HEK293 (cell line): Measurements from ENCODE around the gene PPP3CA.

ENCODE experiments used
- CTCF ChIA-PET: fragments of 350-600 bp; formaldehyde crosslinking; extraction: SDS; loops from one replicate; lab custom pipeline; 2021; ENCODE audit warnings: antibody characterized with exemption; lab: Yijun Ruan, JAX
- POLR2A ChIA-PET: fragments of 300-600 bp; formaldehyde crosslinking; extraction: SDS; loops from one replicate; lab custom pipeline; 2020; ENCODE audit warnings: antibody characterized with exemption, inconsistent platforms; lab: Yijun Ruan, JAX
- H3K27ac ChIP-seq: fragments of 200-500 bp; sonication (Bioruptor generic); 2 replicates; pipeline ENCODE4 v1.5.1; 2014; ENCODE audit warnings: low read depth, low read length, control low read depth, inconsistent platforms; ENCODE audit errors: extremely low read depth
- H3K36me3 ChIP-seq, 2 experiments: fragments of 200-500 bp in 1 of 2; sonication (Bioruptor generic) in 1 of 2; 1 replicate in 1 of 2; 2 replicates in 1 of 2; pipeline ENCODE4 v1.5.1; 2014 to 2017; ENCODE audit warnings: inconsistent platforms in 2 of 2, low read length in 2 of 2; ENCODE audit not compliant: control insufficient read depth in 2 of 2, insufficient read depth in 1 of 2
- H3K4me1 ChIP-seq: fragments of 200-500 bp; sonication (Bioruptor generic); 2 replicates; pipeline ENCODE4 v1.5.1; 2014; ENCODE audit warnings: mild to moderate bottlenecking, low read length, inconsistent platforms; ENCODE audit not compliant: control insufficient read depth, insufficient read depth
- H3K4me3 ChIP-seq: 2 replicates; pipeline ENCODE4 v1.5.1; 2011; ENCODE audit warnings: low read depth, mild to moderate bottlenecking, control low read depth, low read length, moderate library complexity
- H3K9me3 ChIP-seq: fragments of 200-500 bp; sonication (Bioruptor generic); 2 replicates; pipeline ENCODE4 v1.5.1; 2014; ENCODE audit warnings: low read depth, low read length, inconsistent platforms; ENCODE audit not compliant: control insufficient read depth, insufficient read depth
- FEZF1 ChIP-seq: fragments of 450-650 bp; formaldehyde crosslinking; IDR thresholded peaks from 2 replicates; pipeline ENCODE4 v1.5.1; 2016; ENCODE audit warnings: missing biosample characterization, missing genetic modification characterization
- GLI2 ChIP-seq: fragments of 450-650 bp; formaldehyde crosslinking; IDR thresholded peaks from 2 replicates; pipeline ENCODE4; 2017; ENCODE audit warnings: missing biosample characterization, missing genetic modification characterization, low read depth, borderline replicate concordance
- HOXC10 ChIP-seq: sonication (generic); formaldehyde crosslinking; IDR thresholded peaks from 2 replicates; pipeline ENCODE4 v1.8.1; 2023; ENCODE audit warnings: mild to moderate bottlenecking, missing genetic modification reagents
- MEIS1 ChIP-seq: sonication (generic); formaldehyde crosslinking; IDR thresholded peaks from 2 replicates; pipeline ENCODE4 v1.8.1; 2022; ENCODE audit warnings: missing genetic modification reagents, mild to moderate bottlenecking, borderline replicate concordance
- MZF1 ChIP-seq: fragments of 450-650 bp; formaldehyde crosslinking; IDR thresholded peaks from 2 replicates; pipeline ENCODE4 v1.5.1; 2017; ENCODE audit warnings: missing biosample characterization, missing genetic modification characterization, borderline replicate concordance
- PATZ1 ChIP-seq: fragments of 450-650 bp; formaldehyde crosslinking; IDR thresholded peaks from 2 replicates; pipeline ENCODE4 v1.5.1; 2016; ENCODE audit warnings: missing biosample characterization, missing genetic modification characterization
- RBAK ChIP-seq: fragments of 450-650 bp; formaldehyde crosslinking; IDR thresholded peaks from 2 replicates; pipeline ENCODE4 v1.5.1; 2016; ENCODE audit warnings: missing biosample characterization, missing genetic modification characterization
- SP7 ChIP-seq: fragments of 450-650 bp; formaldehyde crosslinking; IDR thresholded peaks from 2 replicates; pipeline ENCODE4 v1.5.1; 2016; ENCODE audit warnings: missing biosample characterization, missing genetic modification characterization
- TSHZ1 ChIP-seq: fragments of 450-650 bp; formaldehyde crosslinking; IDR thresholded peaks from 2 replicates; pipeline ENCODE4 v1.5.1; 2016; ENCODE audit warnings: missing biosample characterization, missing genetic modification characterization, borderline replicate concordance
- ZNF10 ChIP-seq: fragments of 450-650 bp; formaldehyde crosslinking; IDR thresholded peaks from 2 replicates; pipeline ENCODE4 v1.5.1; 2017; ENCODE audit warnings: missing biosample characterization, missing genetic modification characterization
- ZNF138 ChIP-seq: fragments of 450-650 bp; formaldehyde crosslinking; IDR thresholded peaks from 2 replicates; pipeline ENCODE4 v1.5.1; 2016; ENCODE audit warnings: missing biosample characterization, missing genetic modification characterization, borderline replicate concordance
- ZNF157 ChIP-seq: fragments of 450-650 bp; formaldehyde crosslinking; IDR thresholded peaks from 2 replicates; pipeline ENCODE4 v1.5.1; 2016; ENCODE audit warnings: missing biosample characterization, missing genetic modification characterization
- ZNF274 ChIP-seq, 2 experiments: fragments of 200-500 bp in 1 of 2; fragments of 450-650 bp in 1 of 2; sonication (Bioruptor generic) in 1 of 2; formaldehyde crosslinking in 1 of 2; IDR thresholded peaks; 2 replicates each; pipeline versions ENCODE4 v1.5.1 to v1.6.1; 2014 to 2016; ENCODE audit warnings: borderline replicate concordance in 1 of 2, inconsistent platforms in 1 of 2, low read length in 1 of 2, missing biosample characterization in 1 of 2, missing genetic modification characterization in 1 of 2
- ZNF292 ChIP-seq: fragments of 450-650 bp; formaldehyde crosslinking; IDR thresholded peaks from 2 replicates; pipeline ENCODE4 v1.5.1; 2016; ENCODE audit warnings: low read depth, missing biosample characterization, missing genetic modification characterization, borderline replicate concordance
- ZNF311 ChIP-seq: fragments of 450-650 bp; formaldehyde crosslinking; IDR thresholded peaks from 2 replicates; pipeline ENCODE4 v1.5.1; 2017; ENCODE audit warnings: missing biosample characterization, missing genetic modification characterization, borderline replicate concordance
- ZNF335 ChIP-seq: fragments of 450-650 bp; formaldehyde crosslinking; conservative IDR thresholded peaks from 2 replicates; pipeline ENCODE4 v1.5.1; 2016; ENCODE audit warnings: missing biosample characterization, missing genetic modification characterization
- ZNF341 ChIP-seq: fragments of 450-650 bp; formaldehyde crosslinking; IDR thresholded peaks from 2 replicates; pipeline ENCODE4; 2016; ENCODE audit warnings: low read depth, missing biosample characterization, missing genetic modification characterization
- ZNF350 ChIP-seq: fragments of 450-650 bp; formaldehyde crosslinking; IDR thresholded peaks from 2 replicates; pipeline ENCODE4 v1.5.0; 2017; ENCODE audit warnings: missing biosample characterization, mild to moderate bottlenecking, missing genetic modification characterization
- ZNF366 ChIP-seq: fragments of 450-650 bp; formaldehyde crosslinking; conservative IDR thresholded peaks from 2 replicates; pipeline ENCODE4 v1.5.1; 2016; ENCODE audit warnings: missing biosample characterization, missing genetic modification characterization
- ZNF398 ChIP-seq: fragments of 450-650 bp; formaldehyde crosslinking; IDR thresholded peaks from 2 replicates; pipeline ENCODE4 v1.5.1; 2017; ENCODE audit warnings: missing biosample characterization, missing genetic modification characterization
- ZNF404 ChIP-seq: fragments of 450-650 bp; formaldehyde crosslinking; IDR thresholded peaks from 2 replicates; pipeline ENCODE4 v1.5.1; 2017; ENCODE audit warnings: missing biosample characterization, missing genetic modification characterization
- ZNF433 ChIP-seq: fragments of 450-650 bp; formaldehyde crosslinking; IDR thresholded peaks from 2 replicates; pipeline ENCODE4 v1.5.1; 2016; ENCODE audit warnings: missing biosample characterization, missing genetic modification characterization, low read depth
- ZNF571 ChIP-seq: fragments of 450-650 bp; formaldehyde crosslinking; IDR thresholded peaks from 2 replicates; pipeline ENCODE4 v1.5.0; 2017; ENCODE audit warnings: missing biosample characterization, missing genetic modification characterization
- ZNF624 ChIP-seq: fragments of 450-650 bp; formaldehyde crosslinking; IDR thresholded peaks from 2 replicates; pipeline ENCODE4 v1.5.1; 2017; ENCODE audit warnings: missing biosample characterization, missing genetic modification characterization
- ZNF658 ChIP-seq: fragments of 450-650 bp; formaldehyde crosslinking; IDR thresholded peaks from 2 replicates; pipeline ENCODE4; 2016; ENCODE audit warnings: missing biosample characterization, missing genetic modification characterization
- ZNF701 ChIP-seq: fragments of 450-650 bp; formaldehyde crosslinking; IDR thresholded peaks from 2 replicates; pipeline ENCODE4 v1.5.1; 2016; ENCODE audit warnings: missing biosample characterization, missing genetic modification characterization

PPP3CA gene

GRCh38 chr4:101347267-101347556 is at the start of gene PPP3CA:
PPP3CA (minus strand) TSS chr4:101347526.
- Histone ChIP-seq H3K9me3 (no peaks in the 10 kb centered on the region), H3K4me3 (peak within 1 kb of the TSS; percentile 79), H3K4me1 (no peaks in the 10 kb centered on the region), H3K36me3 (no peaks in the 10 kb centered on the region), H3K27ac (peak within 1 kb of the TSS; percentile 93)
- no peak for TF ChIP-seq ZNF571 (tag by site-specific recombination)
- no peak for TF ChIP-seq ZNF274 (IDR thresholded peaks at IDR 0.05; ENCODE audit: low read length)
- TF ChIP-seq ZNF274 (tag by site-specific recombination; IDR thresholded peaks at IDR 0.05; ENCODE audit: borderline replicate concordance): no peak
- no peak for TF ChIP-seq ZNF624 (tag by site-specific recombination)
- peak; percentile 73; the same call in 1 of the 2 replicates for TF ChIP-seq ZNF398 (tag by site-specific recombination)
- peak; percentile 2; the same call in 1 of the 2 replicates for TF ChIP-seq ZNF341 (tag by site-specific recombination)
- no peak for TF ChIP-seq ZNF366
- CTCF ChIA-PET: interaction anchor here (0.6 to 0.7 kb wide), 2 partner anchors 176 to 179 kb away, joined by 3 read pairs; no protein-coding TSS in a partner anchor
- POLR2A ChIA-PET: interaction anchor here (0.7 to 1.3 kb wide), 4 partner anchors 9 to 1398 kb away, joined by 3 to 4 read pairs (median 3); no protein-coding TSS in a partner anchor

- Histone ChIP-seq H3K4me1 (no peaks in the 10 kb centered on the region), H3K36me3 (no peaks in the 10 kb centered on the region), H3K4me3 (no peak overlapping the region), H3K27ac (no peak overlapping the region), H3K9me3 (no peaks in the 10 kb centered on the region)
- ChIA-PET POLR2A (no interaction called here), CTCF (no interaction called here)
- no peak for TF ChIP-seq ZNF335 (tag by site-specific recombination)
- TF ChIP-seq ZNF311 (tag by site-specific recombination): no peak
- no peak for TF ChIP-seq ZNF404 (tag by site-specific recombination)
- TF ChIP-seq ZNF701 (tag by site-specific recombination): no peak
- no peak for TF ChIP-seq ZNF10 (tag by site-specific recombination)
- no peak for TF ChIP-seq SP7
- no peak for TF ChIP-seq ZNF292 (tag by site-specific recombination)
- TF ChIP-seq HOXC10 (CRISPR knock-in tag): no peak
- TF ChIP-seq ZNF433 (tag by site-specific recombination): no peak
- TF ChIP-seq MEIS1: no peak
- TF ChIP-seq RBAK (tag by site-specific recombination): no peak
These were observed 45.9 kb upstream of the PPP3CA start for GRCh38 chr4:101393256-101393655.

GRCh38 chr4:101370663-101371210 is 23.4 kb upstream of the PPP3CA start:
- no peak overlapping the region for H3K4me3 ChIP-seq
- no peaks in the 10 kb centered on the region for H3K36me3 ChIP-seq
- no peaks in the 10 kb centered on the region for H3K9me3 ChIP-seq
- ChIA-PET CTCF (interaction anchor here (0.7 to 1.0 kb wide), 4 partner anchors 10 to 1467 kb away, joined by 3 to 5 read pairs (median 3); no protein-coding TSS in a partner anchor), POLR2A (no interaction called here)
- H3K4me1 ChIP-seq: no peaks in the 10 kb centered on the region
- no peak overlapping the region for H3K27ac ChIP-seq
- TF ChIP-seq MZF1 (tag by site-specific recombination) (no peak), ZNF658 (tag by site-specific recombination) (no peak), FEZF1 (tag by site-specific recombination) (no peak), ZNF350 (tag by site-specific recombination) (no peak), TSHZ1 (tag by site-specific recombination) (no peak), ZNF157 (tag by site-specific recombination) (no peak), GLI2 (tag by site-specific recombination) (no peak), PATZ1 (no peak), RBAK (tag by site-specific recombination) (no peak), ZNF138 (tag by site-specific recombination) (no peak)
